Ammon's horn (tissue), 1 donor: ENCODE measurements around the gene RGS3.
A peak's percentile ranks its signal among the peaks of the same experiment; 100 is the strongest.

ENCODE experiments used
- DNase-seq: peaks from one replicate; pipeline ENCODE4 v3.0.0-alpha.2; 2016; ENCODE audit warnings: low spot score

Gene RGS3

DNA sequence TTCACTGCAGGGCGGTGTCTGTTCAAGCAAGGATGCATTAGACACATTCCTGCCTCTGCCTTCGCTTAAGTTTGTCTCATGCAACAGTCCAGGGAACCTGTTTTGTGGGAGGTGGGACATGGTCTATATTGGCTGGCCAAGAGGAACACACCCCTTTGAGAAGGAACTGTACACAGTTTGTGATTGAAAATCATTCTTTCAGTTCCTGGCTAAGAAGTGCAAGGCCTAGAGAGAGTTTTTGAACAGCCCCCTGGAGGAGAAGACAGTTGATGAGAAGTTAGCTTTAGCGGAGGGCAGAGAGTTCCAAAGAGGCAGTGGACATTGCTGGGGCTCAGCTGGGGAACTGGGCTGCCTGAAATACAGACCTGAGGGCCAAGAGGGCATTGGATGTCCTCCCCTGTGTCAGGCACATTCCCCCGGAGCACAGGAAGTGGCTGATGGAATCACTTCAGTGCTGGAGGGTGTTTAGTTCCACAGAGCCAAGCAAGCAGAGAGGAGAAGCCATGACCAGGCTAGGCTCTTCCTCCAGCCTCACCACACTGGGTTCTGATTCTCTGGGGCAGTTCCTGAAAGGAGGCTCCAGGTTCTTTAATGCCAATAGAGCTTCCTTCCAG is 66.6 kb downstream of the RGS3 start:
- no peak for DNase-seq

DNA sequence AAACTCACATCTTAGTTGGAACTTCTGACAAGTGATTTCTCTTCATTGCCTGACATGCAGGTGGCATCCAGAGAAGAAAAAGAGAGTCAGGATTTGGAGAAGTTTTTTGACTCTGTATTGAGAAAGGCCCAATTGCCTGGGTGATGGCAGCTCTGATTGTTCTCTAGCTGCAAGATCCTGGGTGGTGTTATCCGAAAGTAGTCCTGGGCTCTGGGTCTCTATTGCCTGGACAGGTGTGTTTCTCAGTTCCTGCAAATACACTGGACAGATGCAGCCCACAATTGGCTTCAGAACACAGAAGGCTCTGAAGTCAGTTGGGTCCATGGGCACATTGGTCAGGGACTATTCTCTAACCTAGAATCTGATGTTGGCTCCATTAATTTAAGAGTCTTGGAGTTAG is 67.4 kb downstream of the RGS3 start:
- DNase-seq, result no peak

DNA sequence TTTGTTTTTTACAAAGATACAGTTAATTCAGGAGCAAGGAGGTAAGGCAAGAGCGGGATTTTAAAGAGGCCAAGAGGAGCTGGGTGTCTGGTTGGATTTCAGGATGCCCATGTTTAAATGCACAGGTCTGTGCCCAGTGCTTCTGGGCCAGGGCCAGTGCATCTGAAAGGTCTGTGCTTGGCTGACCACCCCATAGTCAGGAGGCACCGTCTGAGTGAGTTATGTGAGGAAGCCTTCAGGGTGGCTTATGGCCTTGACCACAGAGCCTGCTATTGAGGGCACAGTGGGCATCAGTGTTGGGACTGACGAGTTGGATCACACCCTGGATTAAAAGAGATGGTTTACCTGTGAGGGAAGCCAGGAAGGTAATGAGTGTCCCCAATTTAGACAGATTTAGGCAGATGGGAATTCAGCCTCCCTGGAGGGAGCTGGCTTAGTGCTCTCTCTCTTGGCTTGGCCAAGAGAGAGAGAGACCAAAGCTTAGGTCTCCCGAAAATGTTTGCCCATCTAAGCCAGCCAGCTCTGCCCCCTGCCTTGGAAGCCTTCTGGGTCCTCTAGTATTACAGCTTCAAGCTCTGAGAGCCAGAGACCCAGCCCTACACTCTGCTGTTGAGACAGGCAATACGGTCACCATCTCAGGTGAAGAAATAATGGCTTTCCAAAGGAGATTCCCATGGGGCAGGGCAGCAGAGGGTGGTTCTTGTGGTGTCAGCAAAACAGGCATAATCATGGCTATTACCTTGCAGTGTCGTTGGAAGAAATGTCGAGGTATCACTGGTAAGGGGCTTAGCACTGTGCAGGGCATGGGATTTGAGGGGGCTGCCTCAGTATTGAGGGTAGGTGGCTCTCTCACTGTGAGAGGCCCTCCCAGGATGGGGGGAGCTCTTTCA is 68.6 kb downstream of the RGS3 start:
- no peak for DNase-seq

GRCh38 chr9:113532809-113533190 is 69.3 kb downstream of the RGS3 start:
- no peak for DNase-seq

DNA sequence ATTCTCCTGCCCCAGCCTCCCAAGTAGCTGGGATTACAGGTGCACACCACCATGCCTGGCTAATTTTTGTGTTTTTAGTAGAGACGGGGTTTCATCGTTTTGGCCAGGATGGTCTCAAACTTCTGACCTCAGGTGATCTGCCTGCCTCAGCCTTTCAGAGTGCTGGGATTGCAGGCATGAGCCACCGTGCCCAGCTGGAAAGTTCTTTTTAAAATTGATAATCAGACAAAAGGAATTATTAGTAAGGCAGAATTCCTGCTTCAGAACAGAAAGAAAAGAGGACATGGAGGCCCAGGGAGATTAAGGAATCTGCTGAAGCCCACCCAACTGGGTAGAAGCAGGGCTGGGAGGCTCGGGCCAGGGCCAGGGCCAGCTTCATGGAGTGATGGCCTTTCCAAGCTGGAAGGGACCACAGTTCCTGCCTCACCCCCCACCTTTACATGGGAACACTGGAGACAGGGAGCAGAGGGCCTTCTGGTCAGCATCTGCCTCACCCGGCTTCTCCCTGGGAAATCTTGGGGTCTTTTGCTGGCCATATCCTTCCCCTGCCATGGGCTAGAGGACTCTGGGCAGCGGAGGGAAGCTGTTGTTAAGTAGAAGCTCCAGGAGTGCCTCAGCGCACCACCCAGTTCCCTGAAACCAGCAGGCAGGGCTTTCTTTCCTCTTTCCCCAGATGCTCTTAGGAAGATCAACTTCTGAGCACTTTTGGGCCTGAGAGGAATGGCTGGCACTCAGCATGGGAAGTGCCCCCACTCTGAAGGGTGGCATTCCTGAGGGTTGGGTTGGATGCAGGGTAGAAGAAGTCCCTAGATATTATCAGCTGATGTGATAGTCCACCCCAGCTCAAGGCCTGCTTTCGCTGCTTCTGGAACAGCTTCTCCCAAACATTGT is 70.1 kb downstream of the RGS3 start:
- DNase-seq, result no peak

- no peak for DNase-seq
Measured at GRCh38 chr9:113535756-113536155, 72.2 kb downstream of the RGS3 start.

GRCh38 chr9:113536166-113536482 is 72.6 kb downstream of the RGS3 start:
- DNase-seq, result no peak

DNA sequence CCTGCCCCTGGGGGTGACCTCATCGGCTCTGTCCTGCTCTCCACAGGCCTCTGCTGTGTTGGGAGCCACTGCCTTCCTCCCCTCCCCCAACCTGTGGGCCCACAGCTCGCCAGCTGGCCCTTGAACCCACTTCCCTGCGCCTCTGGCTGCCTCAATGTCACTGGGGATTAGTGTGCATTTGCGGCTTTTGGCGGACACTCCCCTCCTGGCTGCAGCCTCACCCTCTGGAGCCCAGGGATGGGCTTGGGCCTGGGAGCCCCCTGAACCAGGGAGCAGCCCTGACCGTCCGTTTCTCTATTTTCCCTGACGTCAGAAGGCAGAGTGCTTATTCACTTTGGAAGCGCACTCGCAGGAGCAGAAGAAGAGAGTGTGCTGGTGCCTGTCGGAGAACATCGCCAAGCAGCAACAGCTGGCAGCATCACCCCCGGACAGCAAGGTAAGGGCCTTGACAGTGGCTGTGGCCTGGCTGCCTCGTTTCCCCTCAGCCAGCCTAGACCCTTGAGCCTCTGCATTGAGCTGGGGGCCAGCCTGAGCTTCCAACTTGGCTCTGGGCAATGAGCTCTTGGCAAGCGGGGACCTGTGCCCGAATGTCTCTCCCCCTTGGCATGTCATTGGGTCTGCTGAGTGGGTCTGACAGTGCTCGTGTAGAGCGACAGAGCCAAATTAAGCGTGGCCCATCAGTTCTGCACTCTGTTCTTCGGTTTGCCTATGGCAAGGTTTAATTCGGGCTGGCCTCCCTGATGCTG is 73.1 kb downstream of the RGS3 start:
- peak; percentile 98 for DNase-seq

- peak; percentile 40 for DNase-seq
Measured at GRCh38 chr9:113537229-113537810, 73.8 kb downstream of the RGS3 start.

DNA sequence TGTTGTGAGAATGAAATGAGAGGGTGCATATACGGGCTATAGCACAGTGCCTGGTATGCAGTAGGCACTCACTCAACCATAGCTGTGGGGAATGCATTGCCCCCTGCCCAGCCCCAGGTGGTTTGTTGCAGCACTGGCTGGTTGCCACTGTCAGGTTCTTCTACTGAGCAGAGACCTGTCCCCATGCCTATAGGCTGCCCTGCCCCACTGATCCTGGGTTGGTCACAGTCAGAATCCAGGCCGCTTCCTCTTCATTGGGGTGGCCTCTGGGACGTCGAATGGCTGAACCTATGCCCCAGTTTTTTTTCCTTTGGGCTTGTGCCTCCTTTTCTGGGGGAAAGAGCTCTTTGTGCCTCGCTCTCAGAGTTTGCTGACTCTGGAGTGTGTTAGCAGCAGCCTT is 74.6 kb downstream of the RGS3 start:
- no peak for DNase-seq

DNA sequence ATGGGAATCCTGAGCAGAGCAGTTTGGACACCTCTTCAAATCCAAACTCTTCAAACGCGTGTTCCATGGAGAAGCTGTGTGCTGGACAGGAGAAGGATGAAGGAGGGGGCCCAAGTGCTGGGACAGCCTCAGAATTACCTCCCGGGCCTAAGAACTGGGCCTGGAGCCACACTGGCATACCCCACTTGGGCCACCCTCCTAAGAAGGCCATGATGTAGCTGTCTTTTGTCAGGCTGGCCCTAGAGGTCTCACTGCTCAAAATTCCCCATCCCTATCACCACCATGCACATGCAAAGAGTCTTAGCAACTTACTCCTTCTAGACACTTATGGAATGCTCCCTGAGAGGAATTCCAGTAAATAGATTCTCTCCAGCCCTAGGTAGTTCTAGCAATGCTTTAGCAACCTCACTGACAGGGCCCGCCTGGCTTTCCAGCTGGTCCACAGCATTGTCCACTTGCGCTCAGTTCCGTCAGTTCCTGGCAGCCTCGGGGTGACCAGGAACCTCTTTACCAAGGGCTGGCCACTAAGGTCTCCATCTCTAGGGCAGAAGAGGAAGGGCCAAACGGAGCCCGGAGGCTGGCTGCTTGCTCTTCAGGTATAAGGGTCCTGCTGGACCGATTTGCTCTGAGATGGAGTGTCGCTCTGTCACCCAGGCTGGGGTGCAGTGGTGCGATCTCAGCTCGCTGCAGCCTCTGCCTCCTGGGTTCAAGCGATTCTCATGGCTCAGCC is 75.3 kb downstream of the RGS3 start:
- DNase-seq, result no peak

DNA sequence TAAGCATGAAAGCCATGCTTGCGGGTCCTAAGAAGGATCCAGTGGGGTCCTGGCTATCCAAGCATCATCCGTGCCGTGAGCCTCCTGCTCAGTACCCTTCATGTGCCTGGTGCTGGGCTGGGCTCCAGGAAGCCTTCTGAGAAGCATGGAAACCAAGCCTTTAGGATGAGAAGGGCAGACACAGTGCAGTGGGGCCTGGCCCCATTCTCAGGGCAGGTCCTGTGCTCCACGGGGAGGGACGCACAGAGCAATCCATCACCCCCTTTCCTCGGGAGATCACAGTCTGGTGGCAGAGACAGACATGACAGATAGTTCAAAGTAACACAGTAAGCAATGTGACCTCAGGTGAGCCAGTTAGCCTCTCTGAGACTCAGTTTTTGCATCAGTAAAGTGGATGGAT is 76.9 kb downstream of the RGS3 start:
- no peak for DNase-seq

- peak; percentile 62 for DNase-seq
Measured at GRCh38 chr9:113541019-113541900, 77.7 kb downstream of the RGS3 start.

DNA sequence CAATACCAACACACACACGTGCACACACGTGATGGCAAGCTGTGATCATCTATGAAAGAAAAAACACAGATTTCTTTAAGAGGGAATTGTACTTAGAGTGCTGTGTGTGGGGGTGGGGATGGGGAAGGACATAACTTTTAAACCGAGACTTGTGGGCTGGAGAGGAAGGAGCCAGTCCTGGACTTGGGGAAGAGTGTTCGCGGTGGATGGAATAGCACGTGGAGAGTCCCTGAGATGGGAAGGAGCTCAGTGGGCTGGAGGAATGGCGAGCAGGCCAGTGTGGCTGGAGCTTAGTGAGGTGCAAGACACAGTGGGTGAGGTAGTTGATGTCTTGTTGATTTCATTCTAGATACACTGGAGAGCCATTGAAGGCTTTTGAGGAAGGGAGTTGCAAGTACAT is 78.5 kb downstream of the RGS3 start:
- DNase-seq, result no peak

DNA sequence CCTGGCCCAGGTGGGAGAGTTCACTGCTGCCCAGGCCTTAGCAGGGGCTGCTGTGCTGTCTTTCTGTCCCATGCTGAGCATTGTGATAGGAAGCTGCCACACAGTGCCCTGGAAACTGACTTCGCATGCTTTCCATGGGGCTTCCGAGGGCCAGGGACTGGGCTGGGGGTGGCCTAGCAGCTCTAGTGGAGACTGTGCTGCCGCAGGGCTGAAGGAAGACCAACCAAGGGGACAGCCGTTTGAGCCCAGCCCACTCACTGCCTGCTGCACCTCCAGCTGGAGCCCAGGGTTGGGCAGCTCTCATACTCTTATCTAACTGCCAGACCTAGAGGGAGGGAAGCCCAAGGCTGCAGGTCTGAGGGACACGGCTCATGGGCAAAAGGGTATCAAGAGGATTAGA is 79.2 kb downstream of the RGS3 start:
- DNase-seq, result no peak

- peak; percentile 24 for DNase-seq
Measured at GRCh38 chr9:113543296-113543981, 79.9 kb downstream of the RGS3 start.

- peak; percentile 59 for DNase-seq
Measured at GRCh38 chr9:113543982-113544303, 80.4 kb downstream of the RGS3 start.

- no peak for DNase-seq
Measured at GRCh38 chr9:113545068-113545467, 81.5 kb downstream of the RGS3 start.

DNA sequence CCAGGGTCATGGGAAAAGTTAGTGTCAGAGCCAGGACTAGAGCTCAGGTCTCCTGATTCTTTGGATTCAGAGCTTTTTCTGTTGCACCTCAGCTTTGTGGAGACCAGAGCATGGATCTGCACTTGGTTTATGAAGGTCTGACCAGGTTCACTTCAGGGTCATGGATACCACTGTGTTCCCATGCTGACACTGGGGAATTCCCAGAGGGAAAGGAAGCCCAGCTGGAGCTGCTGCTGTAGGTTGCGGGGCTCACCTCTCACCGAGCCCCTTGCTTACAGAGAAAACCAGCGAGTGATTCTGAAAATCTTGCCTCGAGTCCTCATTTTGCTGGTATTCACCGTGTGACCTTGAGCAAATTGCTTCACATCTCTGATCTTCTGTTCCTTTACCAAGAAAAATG is 83.0 kb downstream of the RGS3 start:
- DNase-seq, result no peak

GRCh38 chr9:113547501-113547900 is 84.0 kb downstream of the RGS3 start:
- DNase-seq, result no peak
